GM19397 (cell line): ENCODE results near the gene HACD2.

ENCODE experiments used
- ATAC-seq: cut with Tn5 transposase; IDR thresholded peaks from one replicate; pipeline ENCODE4 v1.9.1; 2021; ENCODE audit warnings: mild to moderate bottlenecking, moderate library complexity; ENCODE audit not compliant: unreplicated experiment

The HACD2 gene

GRCh38 chr3:123527046-123527445 lies 57.8 kb downstream of the HACD2 start:
- ATAC-seq = no peak

GRCh38 chr3:123526474-123526873 lies 58.4 kb downstream of the HACD2 start:
- ATAC-seq = no peak

- no peak for ATAC-seq
Observed at GRCh38 chr3:123525433-123525832, 59.4 kb downstream of the HACD2 start.

- ATAC-seq = no peak
Observed at GRCh38 chr3:123524981-123525380, 59.9 kb downstream of the HACD2 start.

- no peak for ATAC-seq
Observed at GRCh38 chr3:123523023-123523412, 61.8 kb downstream of the HACD2 start.

- no peak for ATAC-seq
Observed at GRCh38 chr3:123522320-123523022, 62.4 kb downstream of the HACD2 start.

GRCh38 chr3:123521179-123521969 lies 63.5 kb downstream of the HACD2 start:
- no peak for ATAC-seq

GRCh38 chr3:123520656-123521055 lies 64.2 kb downstream of the HACD2 start:
- ATAC-seq = no peak

GRCh38 chr3:123518892-123519485 lies 65.9 kb downstream of the HACD2 start:
- ATAC-seq = no peak

GRCh38 chr3:123511726-123512125 lies 73.1 kb downstream of the HACD2 start:
- no peak for ATAC-seq

- ATAC-seq = no peak
Observed at GRCh38 chr3:123511084-123511483, 73.8 kb downstream of the HACD2 start.

GRCh38 chr3:123508178-123508577 lies 76.7 kb downstream of the HACD2 start:
- no peak for ATAC-seq

GRCh38 chr3:123505820-123506219 lies 79.0 kb downstream of the HACD2 start:
- ATAC-seq = no peak

- no peak for ATAC-seq
Observed at GRCh38 chr3:123503203-123503602, 81.7 kb downstream of the HACD2 start.

- no peak for ATAC-seq
Observed at GRCh38 chr3:123499322-123499721, 85.5 kb downstream of the HACD2 start.

- ATAC-seq = no peak
Observed at GRCh38 chr3:123498761-123499160, 86.1 kb downstream of the HACD2 start.

- no peak for ATAC-seq
Observed at GRCh38 chr3:123493912-123494311, 90.9 kb downstream of the HACD2 start.

- no peak for ATAC-seq
Observed at GRCh38 chr3:123491966-123492587, 92.8 kb downstream of the HACD2 start.

- ATAC-seq = no peak
Observed at GRCh38 chr3:123489400-123490004, 95.4 kb downstream of the HACD2 start.

GRCh38 chr3:123488645-123489347 lies 96.1 kb downstream of the HACD2 start:
- ATAC-seq = no peak
